ENCODE data around the gene UBXN10.

The UBXN10 gene

DNA sequence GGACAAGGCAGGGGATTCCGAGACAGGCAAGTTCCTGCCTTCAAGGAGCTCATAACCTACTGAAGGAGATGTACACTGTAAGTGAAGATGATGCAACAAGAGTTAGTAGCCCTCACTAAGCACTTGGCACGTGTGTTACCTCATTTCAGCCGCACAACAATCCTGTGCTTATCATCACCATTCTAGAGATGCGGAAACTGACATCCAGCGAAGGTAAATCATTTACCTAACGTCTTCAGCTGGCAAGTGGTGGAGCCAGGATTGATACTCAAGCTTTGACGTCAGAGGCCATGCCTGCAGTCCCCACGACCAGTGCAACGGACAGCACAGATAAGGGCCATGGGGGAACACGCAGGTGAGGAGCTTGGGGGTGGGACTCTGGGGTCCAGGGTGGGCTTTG, 2.9 kb upstream of the UBXN10 start:
- DNase-seq (ENCODE audit: low spot score), result no peak

DNA sequence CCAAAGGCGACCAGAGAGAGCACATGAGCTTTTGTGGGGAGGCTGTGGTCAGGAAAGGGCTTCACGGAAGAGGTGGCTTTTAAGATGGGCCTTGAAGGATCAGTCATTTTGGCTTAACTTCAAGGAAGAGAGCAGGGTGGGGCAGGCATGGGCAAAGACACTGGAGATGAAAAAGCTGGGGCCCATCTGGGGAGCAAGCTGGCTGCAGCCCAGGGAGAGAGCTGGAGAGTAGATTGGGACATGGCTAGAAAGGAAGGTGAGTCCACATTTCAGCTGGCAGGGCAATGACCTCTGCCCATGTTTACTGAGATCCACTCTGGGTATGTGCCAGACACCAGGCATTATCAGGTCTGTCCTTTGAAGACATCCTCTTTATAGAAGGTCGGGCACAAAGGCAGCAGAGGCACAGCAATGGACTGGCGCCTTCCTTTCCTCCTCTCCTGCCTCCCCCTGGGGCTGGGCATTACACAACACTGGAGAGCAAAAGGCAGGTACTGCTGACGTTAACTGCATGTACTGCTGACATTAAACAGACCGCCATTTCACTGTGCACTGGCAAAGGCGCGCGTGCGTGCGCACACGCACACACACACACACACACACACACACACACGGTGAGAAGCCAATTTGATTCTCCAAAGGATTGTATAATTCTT, 2.2 kb upstream of the UBXN10 start:
- no peak for DNase-seq (ENCODE audit: low spot score)

DNA sequence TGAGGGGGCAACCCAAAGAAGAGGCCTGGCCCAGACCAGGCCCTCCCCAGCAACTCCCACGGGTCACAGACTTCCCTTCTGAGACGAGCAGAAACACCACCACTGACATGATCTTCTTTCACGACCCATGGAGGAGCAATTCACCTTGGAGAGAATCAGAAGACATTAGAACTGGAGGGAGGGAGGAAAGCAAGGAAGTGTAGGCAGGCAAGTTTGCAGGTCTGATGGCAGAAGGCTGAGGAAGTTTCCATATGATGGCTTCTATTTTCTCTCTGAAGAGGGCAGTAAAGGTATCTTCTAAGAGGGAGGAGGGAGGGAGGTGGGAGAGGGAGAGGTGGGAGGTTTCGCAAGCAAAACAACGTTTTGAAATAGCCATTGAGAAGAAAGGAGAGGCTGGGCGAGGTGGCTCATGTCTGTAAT, 1.4 kb upstream of the UBXN10 start:
- DNase-seq (ENCODE audit: low spot score), result no peak

DNA sequence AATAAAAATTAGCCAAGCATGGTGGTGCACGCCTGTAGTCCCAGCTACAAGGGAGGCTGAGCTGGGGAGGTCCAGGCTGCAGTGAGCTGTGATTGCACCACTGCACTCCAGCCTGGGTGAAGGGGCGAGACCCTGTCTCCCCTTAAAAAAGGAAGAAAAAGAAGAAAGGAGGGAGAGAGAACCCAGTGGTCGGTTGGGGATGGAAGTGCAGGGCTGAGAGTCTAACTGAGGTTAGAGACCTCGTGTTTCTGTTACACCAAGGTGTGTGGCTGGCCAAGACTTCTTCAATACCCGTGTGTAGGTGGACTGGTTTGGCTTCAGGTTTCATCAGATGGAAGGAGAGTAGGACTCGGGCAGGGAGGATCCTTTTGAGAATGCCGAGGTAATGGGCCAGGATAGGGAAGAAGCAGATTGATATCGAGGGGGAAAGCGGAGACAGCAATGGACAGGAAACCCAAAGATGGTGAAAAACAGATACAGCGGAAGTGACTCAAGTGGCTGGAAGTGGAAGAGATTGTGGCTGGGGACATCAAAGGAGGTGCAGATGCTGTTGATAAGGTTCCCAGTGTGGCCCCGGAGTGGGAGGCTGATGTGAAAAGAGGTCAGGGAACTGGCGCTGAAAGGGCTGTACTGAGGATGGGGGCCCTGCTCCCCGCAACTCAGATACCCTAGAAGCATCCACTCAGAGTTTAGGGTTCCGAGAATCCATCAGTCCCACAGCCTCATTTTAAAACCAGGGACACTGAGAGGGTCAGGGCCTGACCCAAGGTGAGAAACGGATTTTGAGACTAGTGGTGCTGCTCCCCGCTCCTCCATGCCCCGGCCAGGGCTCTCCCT, 681 bp upstream of the UBXN10 start:
- no peak for DNase-seq (ENCODE audit: low spot score)

DNA sequence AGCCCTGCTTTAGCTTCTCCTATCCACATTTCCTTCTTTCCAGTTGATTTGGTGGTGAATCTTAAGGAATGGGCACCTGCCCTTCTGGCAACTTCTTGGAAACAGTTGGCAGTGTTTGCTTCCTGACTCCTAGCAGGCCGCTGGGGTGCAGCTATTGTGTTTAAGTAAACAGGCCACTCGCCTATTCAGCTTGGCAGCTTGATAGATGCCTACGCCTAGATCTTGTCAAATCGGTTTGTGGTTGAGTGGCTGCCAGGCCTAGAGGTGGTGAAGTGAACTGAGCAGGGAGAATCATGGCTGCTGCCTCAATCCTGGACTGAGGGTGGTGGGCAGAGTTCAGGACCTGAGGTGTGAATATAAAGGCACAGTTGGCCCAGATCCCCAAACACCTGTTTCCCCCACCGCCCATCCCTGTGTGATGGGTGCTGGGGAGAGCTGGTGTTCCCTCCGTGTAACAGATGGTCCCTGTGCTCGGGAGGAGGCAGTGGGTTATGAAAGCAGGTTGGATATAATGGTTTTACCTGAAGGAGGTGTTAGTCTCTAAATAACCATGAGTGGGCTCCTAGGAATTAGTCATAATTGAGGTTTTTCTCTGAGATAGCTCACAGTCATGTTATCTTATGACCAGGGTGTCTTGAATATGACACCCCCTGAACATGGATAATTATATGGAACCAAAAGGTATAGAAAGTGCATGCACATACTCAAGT, 1.4 kb downstream of the UBXN10 start:
- no peak for DNase-seq (ENCODE audit: low spot score)

DNA sequence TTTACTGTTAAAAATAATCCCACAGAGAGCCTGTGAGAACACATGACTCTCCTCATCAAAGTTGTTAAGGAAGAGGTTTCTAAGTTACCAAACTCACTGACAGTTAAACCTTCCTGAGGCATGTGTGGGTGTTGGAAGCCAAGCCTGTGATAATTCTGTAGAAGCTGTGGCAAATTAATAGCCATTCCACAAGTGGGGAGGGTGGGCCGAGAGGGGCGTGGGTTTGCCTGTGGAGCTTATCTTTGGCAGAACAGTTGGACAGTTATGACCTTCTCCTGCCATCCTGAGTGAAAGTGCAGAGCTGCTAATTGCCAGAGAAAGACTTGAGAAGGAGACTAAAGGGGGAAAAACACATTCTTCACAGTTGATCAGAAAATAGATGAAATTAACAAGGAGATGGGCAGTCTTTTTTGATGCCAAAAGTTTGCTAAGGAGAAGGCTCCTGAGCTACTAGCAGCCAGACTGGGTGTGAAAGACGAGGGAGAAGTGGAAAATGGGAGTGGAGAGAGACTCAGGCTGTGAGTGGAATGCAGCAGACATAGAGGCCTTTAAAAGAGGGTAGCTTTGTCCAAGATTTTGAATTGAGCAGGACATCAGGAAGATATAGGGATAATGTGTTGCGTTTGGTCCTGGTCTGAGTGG, 2.0 kb downstream of the UBXN10 start:
- DNase-seq (ENCODE audit: low spot score), result no peak

DNA sequence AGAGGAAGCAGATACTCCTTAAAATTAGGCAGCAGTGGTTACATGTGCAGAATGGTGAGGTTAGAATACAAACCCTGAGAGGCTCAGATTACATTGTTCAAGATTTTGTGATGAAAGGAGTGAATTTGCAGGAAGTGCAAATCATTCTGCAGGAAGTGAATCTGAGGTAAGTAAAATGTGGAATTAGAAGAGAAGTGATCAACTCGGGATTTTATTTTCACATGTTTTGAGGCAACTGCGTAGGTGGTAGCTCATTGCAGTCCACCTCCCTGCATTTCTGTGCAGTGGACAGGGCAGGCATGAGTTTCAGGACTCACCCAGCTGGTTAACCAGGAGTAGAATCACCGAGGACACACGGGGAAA, 2.5 kb downstream of the UBXN10 start:
- no peak for DNase-seq (ENCODE audit: low spot score)

DNA sequence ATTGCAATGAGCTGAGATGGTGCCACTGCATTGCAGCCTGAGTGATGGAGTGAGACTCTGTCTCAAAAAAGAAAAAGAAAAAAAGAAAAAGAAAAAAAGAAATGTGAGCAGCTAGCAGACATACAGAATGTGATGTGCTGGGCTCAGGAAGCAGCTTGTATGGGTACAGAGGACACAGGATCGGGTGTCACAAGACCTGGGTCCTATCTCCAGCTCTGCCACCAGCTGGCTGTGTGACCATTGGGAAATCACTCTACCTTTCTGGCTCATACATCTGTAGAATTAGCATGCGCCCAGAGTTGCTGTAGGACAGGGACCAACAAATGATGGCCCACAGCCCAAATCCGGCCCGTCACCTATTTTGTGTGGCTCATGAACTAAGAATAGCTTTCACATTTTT, 3.8 kb downstream of the UBXN10 start:
- DNase-seq (ENCODE audit: low spot score), result no peak

DNA sequence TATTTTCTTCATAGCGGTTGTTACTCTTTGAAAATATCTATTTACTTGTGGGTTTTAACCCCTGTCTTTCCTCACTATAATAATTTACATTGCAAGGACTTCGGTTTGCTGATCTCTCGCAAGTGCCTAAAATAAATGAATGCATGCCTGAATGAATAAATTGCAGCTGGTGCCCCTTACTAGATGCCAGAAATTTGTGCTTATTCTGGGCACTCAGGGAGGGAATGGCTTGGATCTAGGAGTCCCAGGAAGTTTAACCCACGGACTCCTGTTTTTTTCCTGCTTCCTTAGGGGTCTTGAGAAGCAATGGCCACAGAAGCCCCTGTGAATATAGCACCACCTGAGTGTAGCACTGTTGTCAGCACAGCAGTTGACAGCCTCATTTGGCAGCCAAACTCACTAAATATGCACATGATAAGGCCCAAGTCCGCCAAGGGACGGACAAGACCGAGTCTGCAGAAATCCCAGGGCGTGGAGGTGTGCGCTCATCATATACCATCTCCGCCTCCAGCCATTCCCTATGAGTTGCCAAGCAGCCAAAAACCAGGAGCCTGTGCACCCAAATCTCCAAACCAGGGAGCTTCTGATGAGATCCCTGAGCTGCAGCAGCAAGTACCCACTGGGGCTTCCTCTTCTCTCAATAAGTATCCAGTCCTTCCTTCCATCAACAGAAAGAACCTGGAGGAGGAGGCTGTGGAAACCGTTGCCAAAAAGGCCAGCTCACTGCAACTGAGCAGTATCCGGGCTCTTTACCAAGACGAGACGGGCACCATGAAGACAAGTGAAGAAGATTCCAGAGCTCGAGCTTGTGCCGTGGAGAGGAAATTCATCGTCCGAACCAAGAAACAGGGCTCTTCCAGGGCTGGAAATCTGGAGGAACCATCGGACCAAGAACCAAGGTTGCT, 4.6 kb downstream of the UBXN10 start:
- DNase-seq (ENCODE audit: low spot score), result no peak

DNA sequence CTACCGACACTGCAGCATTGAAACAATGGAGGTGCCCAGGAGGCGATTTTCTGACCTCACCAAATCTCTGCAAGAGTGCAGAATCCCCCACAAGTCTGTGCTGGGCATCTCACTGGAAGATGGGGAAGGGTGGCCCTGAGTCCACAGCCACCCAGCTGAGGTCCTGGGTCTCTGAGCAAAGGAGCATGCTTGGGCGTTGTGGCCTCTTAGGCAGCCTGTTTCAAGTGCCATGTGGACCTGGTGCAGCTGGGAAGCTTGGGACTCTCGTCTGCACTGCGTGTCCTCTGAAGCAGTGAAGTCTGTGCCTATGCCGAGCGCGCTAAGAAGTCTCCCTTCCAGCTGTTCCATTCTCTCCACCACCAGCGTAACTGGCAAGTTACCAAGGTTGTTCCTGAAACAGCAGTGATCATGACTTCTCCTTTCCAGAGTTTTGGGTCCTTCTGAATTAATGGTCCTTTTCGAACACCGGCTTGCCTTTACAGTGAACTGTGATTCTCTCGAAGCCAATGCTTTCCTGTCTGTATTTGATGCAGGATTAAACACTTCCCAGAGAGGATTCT, 5.5 kb downstream of the UBXN10 start:
- no peak for DNase-seq (ENCODE audit: low spot score)

DNA sequence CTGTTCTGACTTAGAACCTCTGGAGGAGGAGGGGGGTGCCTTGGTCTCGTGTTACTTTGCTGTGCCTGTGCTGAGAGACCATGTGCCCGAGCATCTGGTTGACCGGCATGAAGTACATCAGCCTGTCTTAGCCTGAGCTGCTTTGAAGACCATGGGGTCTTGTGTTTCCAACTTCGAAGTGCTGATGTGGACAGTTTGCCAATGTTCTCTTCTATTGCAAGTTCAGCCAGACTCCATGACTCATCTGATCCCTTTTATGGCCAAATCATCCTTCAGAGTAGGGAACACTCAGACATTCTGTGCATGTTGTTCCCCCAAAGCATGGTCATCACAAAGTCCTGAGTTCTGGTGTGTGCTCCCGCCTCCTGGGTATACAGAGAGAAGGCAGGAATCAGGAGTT, 6.5 kb downstream of the UBXN10 start:
- DNase-seq (ENCODE audit: low spot score), result no peak

DNA sequence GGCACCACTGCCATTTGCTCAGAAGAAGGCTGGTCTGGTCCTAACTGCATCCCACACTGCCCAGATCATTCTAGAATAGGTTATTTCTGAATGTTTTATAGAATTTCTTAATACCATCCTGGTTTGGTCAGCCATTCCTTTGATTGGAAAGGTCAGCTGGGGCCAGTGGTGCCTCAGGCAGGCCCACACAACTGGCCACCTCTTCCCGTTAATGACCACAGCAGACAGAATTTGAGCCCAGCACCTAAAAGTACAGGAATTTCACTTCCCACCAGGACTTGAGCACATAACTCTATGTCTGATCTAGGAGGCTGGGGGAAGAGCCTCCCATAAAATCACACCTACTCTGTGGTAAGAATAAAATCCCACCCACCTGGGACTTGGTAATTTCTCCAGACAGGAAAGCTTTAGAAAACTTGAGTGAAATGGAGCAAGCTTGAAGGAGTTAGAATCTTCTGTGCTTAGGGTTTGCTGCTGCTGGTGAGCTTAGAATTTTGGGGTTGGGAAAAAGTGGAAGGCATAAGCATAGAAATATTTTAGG, 7.0 kb downstream of the UBXN10 start:
- no peak for DNase-seq (ENCODE audit: low spot score)

DNA sequence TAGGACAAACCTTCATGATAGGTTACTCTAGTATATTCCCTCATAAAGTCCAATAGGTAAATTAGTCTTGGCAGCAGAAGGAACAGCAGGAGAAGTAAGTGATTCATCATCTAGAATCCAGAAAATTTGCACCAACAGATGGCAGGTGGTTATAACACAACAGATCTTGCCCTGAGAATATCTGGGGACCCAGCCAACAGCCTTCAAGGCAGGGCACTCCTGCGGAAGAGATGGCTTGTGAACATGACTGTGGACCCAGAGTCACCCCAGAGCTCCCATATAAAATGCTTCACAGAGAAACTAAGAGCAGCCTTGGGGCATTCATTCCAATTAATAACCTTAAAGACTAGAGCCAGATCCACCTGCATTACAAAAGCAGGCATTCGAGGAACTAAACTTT, 8.3 kb downstream of the UBXN10 start:
- no peak for DNase-seq (ENCODE audit: low spot score)

DNA sequence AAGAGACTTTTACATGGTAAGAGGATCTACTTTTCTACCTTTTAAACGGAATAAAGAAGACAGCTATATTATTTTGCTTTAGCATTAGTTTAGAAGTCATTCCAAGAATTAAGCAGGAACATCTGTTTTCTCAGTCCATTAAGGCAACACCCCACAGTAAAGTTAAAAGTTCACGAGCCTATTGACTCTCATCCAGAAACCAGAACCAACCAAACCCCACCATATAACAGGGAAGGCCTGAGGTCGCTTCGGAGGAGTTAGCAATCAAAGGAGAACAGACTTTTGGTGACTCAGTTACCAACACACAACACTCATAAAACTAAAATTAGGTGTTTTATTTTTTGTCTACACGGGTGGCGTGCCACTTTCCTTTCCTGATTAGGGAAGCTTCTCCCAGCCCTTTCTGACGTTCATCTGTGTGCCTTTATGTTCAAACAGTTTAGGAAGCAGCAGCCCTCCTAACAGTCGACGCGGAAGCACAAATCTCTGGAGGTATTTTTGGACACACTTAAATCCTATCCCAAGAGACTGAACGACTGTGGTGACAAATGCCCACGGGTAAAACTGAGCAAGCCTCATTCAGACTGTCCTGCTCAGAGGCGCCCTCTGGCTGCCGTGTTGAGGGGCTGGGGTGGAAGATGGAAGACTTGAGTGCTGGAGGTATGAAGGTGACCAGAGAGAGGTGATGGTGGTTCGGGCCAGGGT, 9.0 kb downstream of the UBXN10 start:
- DNase-seq (ENCODE audit: low spot score), result no peak

DNA sequence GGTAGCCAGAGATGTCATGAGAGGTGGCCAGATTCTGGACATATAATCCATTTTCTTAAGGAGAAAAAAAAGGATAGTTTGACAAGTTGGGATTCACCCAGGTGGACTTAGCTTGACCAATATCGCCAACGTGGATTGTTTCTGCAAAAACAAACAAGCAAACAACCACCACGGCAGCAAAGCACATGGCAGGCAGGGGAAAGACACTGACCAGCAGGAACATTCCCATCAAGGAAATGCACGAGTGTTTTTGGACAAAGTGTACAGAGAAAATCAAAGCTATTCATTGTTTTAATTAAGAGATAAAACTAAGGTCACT, 9.5 kb downstream of the UBXN10 start:
- DNase-seq (ENCODE audit: low spot score), result no peak

DNA sequence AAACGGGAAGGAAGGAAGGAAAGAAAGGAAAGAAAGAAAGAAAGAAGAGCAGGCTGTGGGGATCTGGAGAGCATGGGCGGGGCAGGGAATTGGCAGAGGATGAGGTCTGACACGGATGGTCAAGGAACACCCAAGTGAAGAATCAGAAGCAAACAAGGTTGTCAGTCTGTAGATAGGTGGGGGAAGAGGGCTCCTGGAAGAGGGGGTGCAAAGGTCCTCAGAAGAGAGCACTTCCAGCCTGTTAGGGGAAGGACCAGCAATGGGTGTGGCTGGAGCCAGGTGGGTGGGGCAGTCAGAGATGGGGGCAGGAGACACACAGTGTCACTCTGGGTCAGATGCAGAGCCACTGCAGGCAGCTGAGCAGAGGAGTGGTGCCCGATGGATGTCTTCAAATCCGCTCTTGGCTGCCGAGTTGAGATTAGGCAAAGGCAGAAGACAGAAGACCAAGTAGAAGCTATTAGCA, 11.5 kb downstream of the UBXN10 start:
- no peak for DNase-seq (ENCODE audit: low spot score)

DNA sequence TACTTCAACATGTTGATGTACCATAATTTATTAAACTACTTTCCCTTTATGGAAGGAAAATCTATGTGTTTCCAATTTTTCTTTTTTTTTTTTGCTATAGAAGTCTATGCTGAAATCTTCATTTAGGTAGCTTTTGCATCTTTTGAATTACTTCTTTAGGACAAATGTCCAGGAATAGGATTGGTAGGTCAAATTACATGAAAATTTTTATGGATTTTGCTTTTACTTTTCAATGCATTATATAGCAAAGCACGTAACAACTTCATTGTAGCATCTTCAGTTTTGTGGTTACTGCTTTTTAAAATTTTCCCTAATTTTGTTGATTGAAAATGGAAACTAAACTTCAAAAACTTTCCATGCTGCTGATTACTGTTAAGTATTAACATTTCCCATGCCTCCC, 12.4 kb downstream of the UBXN10 start:
- DNase-seq (ENCODE audit: low spot score), result no peak

DNA sequence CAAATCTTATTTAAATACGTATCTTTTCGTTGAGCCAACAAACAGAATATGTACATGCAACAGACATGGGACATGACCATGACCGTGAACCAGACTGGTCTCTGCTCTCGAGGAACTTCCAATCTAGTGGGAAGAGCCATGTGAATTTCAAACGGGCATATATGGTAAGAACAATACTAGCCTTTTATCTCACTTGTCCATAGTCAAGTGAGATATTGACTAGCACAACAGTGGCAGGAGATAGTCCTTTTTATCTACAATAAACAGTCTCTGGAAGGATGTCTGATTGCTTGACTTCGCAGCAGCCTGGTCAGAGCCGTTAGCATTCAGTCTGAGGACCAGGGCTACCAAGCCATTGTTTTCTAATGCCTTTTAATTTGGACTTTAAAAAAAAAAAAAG, 13.0 kb downstream of the UBXN10 start:
- DNase-seq (ENCODE audit: low spot score), result no peak

DNA sequence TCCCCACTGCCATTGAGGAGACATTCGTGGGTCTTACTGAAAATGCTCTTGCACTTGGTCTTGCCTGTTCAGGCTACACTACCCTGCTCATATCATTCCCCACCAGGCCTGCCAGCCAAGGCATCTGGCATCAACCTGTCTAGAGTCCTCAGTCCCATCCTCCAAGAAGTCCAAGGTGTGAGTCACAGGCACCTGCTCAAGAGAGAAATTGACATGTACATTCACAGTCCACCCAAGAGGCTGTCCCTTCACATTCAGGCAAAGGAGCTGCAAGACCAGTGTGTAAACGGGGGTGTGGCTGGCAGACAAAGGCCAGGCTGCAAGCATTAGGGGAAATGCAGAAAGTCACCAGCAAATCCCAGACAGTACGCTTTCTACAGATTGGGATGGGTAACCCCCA, 13.5 kb downstream of the UBXN10 start:
- DNase-seq (ENCODE audit: low spot score), result no peak

DNA sequence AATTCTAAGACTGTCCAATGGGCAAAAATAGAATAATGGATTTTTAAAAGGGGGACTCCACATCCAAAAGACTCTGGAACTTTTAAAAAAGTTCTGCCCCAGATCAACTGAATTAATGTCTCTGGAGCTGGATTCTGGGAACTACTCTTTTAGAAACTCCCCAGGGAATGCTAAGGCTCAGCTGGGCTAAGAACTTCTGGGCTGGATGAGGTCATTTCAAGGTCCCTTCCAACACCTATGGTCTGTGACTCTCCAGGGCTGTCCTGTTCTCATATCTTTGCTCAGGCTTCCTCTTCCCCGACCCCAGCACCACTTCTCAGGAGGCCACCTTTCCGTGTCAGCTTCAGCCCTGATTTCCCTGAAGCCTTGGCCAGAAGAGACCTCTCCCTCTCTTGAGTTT, 13.9 kb downstream of the UBXN10 start:
- DNase-seq (ENCODE audit: low spot score), result no peak

All from left forelimb (tissue), 1 donor.